K562 (cell line): ENCODE results near the gene SRPK2. TPM values are rescaled to one million over a fixed set of nuclear protein-coding genes. Genes with fewer than 3 reads are reported as not detected.

Experiments used
- CEBPB ChIP-seq: fragments of 450-650 bp; IDR thresholded peaks from 2 replicates; pipeline ENCODE4 v1.6.1; 2016; ENCODE audit warnings: missing genetic modification characterization, missing compliant biosample characterization
- DDX20 ChIP-seq: fragments of 450-650 bp; IDR thresholded peaks from 2 replicates; pipeline ENCODE4 v1.6.1; 2016; ENCODE audit warnings: missing genetic modification characterization, low read depth, mild to moderate bottlenecking, missing compliant biosample characterization, moderate library complexity
- EP400 ChIP-seq: fragments of 450-650 bp; IDR thresholded peaks from 2 replicates; pipeline ENCODE4 v1.6.1; 2017; ENCODE audit warnings: antibody characterized with exemption, mild to moderate bottlenecking, moderate library complexity
- HSF4 ChIP-seq: fragments of 250-450 bp; sonication (Bioruptor Pico); IDR thresholded peaks from 2 replicates; pipeline ENCODE4 v2.1.2; 2022; ENCODE audit warnings: mild to moderate bottlenecking, moderate library complexity, borderline replicate concordance
- KAT2B ChIP-seq: IDR thresholded peaks from one replicate; pipeline ENCODE4 v1.6.1; 2012; ENCODE audit warnings: low read depth, mild to moderate bottlenecking, control low read depth, inconsistent platforms, low read length, moderate library complexity
- NUFIP1 ChIP-seq: fragments of 450-650 bp; IDR thresholded peaks from 2 replicates; pipeline ENCODE4 v1.6.1; 2018; ENCODE audit not compliant: partially characterized antibody
- OTX1 ChIP-seq: fragments of 450-650 bp; formaldehyde crosslinking; IDR thresholded peaks from 2 replicates; pipeline ENCODE4 v1.4.0; 2022; ENCODE audit warnings: mild to moderate bottlenecking
- POLR2A ChIP-seq: fragments of 450-650 bp; conservative IDR thresholded peaks from 2 replicates; pipeline ENCODE4 v1.6.1; 2016
- SMAD3 ChIP-seq: fragments of 450-650 bp; formaldehyde crosslinking; conservative IDR thresholded peaks from 2 replicates; pipeline ENCODE4 v1.4.0; 2020; ENCODE audit warnings: mild to moderate bottlenecking
- SRF ChIP-seq, 2 experiments: fragments of 250-450, 450-650 bp in 1 of 2; sonication (Bioruptor Pico) in 1 of 2; sonication (generic) in 1 of 2; formaldehyde crosslinking; IDR thresholded peaks; 2 replicates each; pipeline versions ENCODE4 v1.5.0 to v1.5.1; 2020 to 2022; ENCODE audit warnings: mild to moderate bottlenecking in 1 of 2, missing genetic modification reagents in 1 of 2
- TEAD4 ChIP-seq, 2 experiments: sonication (generic) in 1 of 2; formaldehyde crosslinking in 1 of 2; IDR thresholded peaks; 2 replicates each; pipeline versions ENCODE4 v1.6.1 to v1.8.0; 2012 to 2022; ENCODE audit warnings: borderline replicate concordance in 1 of 2, inconsistent platforms in 1 of 2, low read length in 1 of 2, mild to moderate bottlenecking in 1 of 2, missing genetic modification reagents in 1 of 2
- ZNF24 ChIP-seq: fragments of 450-650 bp; IDR thresholded peaks from 2 replicates; pipeline ENCODE4 v1.6.1; 2016
- ZNF354B ChIP-seq: fragments of 250-450 bp; sonication (Bioruptor Pico); IDR thresholded peaks from 2 replicates; pipeline ENCODE4 v1.4.0; 2020
- ZNF76 ChIP-seq: fragments of 250-450 bp; sonication (Bioruptor Pico); IDR thresholded peaks from 2 replicates; pipeline ENCODE4 v1.4.0; 2020; ENCODE audit warnings: mild to moderate bottlenecking, moderate library complexity, borderline replicate concordance
- polyA plus RNA-seq, 8 experiments: library from polyadenylated mRNA; depleted of rRNA in 4 of 8; stranded (reverse) in 5 of 8; unstranded in 3 of 8; fragments of >200 nt; fragmentation: Nextera tagmentation in 2 of 8; fragmentation: Illumina TruSeq in 1 of 8; extraction: Ambion mirVana in 2 of 8; extraction: Trizol in 1 of 8; gene quantifications; 2 replicates each; pipeline versions ENCODE4 v1.2.1 to v1.2.3, GENCODE V29; 2011 to 2014; ENCODE audit warnings: inconsistent platforms in 1 of 8, missing spikeins in 1 of 8
- total RNA-seq, 7 experiments: library from RNA; depleted of rRNA in 6 of 7; stranded (reverse); fragments of >200 nt in 6 of 7; fragmentation: Illumina TruSeq in 2 of 7; extraction: Trizol in 2 of 7; gene quantifications; 2 replicates each; pipeline versions ENCODE4 v1.2.1 to v1.2.3, GENCODE V29; 2011 to 2021; ENCODE audit warnings: low replicate concordance in 1 of 7
- TF ChIP-seq, protein P1 (sequence below), 2 experiments: IDR thresholded peaks in 1 of 2; conservative IDR thresholded peaks in 1 of 2; 2 replicates each; pipeline ENCODE4 v1.6.1; 2016; ENCODE audit warnings: low read depth in 2 of 2, mild to moderate bottlenecking in 1 of 2, missing compliant biosample characterization in 1 of 2, missing genetic modification characterization in 1 of 2, moderate library complexity in 1 of 2
- TF ChIP-seq, protein P2 (sequence below): sonication (generic); formaldehyde crosslinking; IDR thresholded peaks from 2 replicates; pipeline ENCODE4 v1.8.0; 2023; ENCODE audit warnings: mild to moderate bottlenecking, missing genetic modification reagents
- TF ChIP-seq, protein P3 (sequence below): fragments of 450-650 bp; IDR thresholded peaks from 2 replicates; pipeline ENCODE4 v1.6.1; 2016
- TF ChIP-seq, protein P4 (sequence below): fragments of 450-650 bp; formaldehyde crosslinking; IDR thresholded peaks from 2 replicates; pipeline ENCODE4 v1.4.0; 2020; ENCODE audit warnings: mild to moderate bottlenecking, moderate library complexity

The SRPK2 gene
- total and polyA plus RNA-seq, 9 of the 15 experiments (the other 6 are each of a cell fraction or from before 2014, with no cell fraction given), result 21.5 to 44.7 (median 33.3) TPM

DNA sequence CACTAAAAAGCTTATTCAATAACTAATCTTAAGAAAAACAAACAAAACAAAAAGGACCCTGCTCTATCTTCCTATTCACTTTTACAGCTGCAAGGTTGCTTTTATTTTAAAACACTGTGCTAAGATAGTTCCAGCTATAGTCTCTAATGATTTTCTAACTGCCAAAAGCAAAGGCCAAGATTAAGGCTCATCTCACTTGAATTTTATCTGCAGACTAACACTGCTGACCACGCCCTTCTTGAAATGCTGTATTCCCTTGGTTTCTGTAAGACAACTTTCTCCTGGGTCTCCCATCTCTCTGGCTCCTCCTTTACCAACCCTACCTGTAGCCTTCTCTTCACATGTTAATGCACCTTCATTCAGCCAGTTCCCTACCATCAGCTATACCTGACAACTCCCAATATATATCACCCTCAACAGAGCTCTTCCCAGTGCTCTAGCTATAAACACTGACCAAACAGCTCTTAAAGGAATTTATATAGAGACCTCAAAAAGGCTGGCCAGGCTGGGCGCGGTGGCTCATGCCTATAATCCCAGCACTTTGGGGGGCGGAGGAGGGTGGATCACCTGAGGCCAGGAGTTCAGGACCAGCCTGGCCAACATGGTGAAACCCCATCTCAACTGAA is 11.7 kb downstream of the SRPK2 start (continued):
- TF ChIP-seq EP400, result no peak
- no peak for TF ChIP-seq POLR2A
- no peak for TF ChIP-seq ZNF354B (CRISPR knock-in tag)
- no peak for TF ChIP-seq TEAD4 (IDR thresholded peaks at IDR 0.05; ENCODE audit: low read length)
- no peak for TF ChIP-seq TEAD4 (CRISPR knock-in tag; IDR thresholded peaks at IDR 0.05; ENCODE audit: borderline replicate concordance)
- no peak for TF ChIP-seq CEBPB (tag)
- TF ChIP-seq, protein P1, sequence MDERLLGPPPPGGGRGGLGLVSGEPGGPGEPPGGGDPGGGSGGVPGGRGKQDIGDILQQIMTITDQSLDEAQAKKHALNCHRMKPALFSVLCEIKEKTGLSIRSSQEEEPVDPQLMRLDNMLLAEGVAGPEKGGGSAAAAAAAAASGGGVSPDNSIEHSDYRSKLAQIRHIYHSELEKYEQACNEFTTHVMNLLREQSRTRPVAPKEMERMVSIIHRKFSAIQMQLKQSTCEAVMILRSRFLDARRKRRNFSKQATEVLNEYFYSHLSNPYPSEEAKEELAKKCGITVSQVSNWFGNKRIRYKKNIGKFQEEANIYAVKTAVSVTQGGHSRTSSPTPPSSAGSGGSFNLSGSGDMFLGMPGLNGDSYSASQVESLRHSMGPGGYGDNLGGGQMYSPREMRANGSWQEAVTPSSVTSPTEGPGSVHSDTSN (CRISPR knock-in tag; IDR thresholded peaks at IDR 0.05; ENCODE audit: low read depth), result no peak
- TF ChIP-seq, protein P1 (tag; conservative IDR thresholded peaks at IDR 0.05; ENCODE audit: low read depth), result no peak
- TF ChIP-seq SRF (CRISPR knock-in tag; IDR thresholded peaks at IDR 0.05), result no peak
- no peak for TF ChIP-seq KAT2B
- no peak for TF ChIP-seq SMAD3
- TF ChIP-seq OTX1 (CRISPR knock-in tag), result no peak
- TF ChIP-seq, protein P2, sequence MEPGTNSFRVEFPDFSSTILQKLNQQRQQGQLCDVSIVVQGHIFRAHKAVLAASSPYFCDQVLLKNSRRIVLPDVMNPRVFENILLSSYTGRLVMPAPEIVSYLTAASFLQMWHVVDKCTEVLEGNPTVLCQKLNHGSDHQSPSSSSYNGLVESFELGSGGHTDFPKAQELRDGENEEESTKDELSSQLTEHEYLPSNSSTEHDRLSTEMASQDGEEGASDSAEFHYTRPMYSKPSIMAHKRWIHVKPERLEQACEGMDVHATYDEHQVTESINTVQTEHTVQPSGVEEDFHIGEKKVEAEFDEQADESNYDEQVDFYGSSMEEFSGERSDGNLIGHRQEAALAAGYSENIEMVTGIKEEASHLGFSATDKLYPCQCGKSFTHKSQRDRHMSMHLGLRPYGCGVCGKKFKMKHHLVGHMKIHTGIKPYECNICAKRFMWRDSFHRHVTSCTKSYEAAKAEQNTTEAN (CRISPR knock-in tag), result no peak
- TF ChIP-seq HSF4, result no peak
- TF ChIP-seq, protein P3, sequence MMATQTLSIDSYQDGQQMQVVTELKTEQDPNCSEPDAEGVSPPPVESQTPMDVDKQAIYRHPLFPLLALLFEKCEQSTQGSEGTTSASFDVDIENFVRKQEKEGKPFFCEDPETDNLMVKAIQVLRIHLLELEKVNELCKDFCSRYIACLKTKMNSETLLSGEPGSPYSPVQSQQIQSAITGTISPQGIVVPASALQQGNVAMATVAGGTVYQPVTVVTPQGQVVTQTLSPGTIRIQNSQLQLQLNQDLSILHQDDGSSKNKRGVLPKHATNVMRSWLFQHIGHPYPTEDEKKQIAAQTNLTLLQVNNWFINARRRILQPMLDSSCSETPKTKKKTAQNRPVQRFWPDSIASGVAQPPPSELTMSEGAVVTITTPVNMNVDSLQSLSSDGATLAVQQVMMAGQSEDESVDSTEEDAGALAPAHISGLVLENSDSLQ, result no peak
- TF ChIP-seq ZNF76, result no peak
- no peak for TF ChIP-seq ZNF24
- TF ChIP-seq, protein P4, sequence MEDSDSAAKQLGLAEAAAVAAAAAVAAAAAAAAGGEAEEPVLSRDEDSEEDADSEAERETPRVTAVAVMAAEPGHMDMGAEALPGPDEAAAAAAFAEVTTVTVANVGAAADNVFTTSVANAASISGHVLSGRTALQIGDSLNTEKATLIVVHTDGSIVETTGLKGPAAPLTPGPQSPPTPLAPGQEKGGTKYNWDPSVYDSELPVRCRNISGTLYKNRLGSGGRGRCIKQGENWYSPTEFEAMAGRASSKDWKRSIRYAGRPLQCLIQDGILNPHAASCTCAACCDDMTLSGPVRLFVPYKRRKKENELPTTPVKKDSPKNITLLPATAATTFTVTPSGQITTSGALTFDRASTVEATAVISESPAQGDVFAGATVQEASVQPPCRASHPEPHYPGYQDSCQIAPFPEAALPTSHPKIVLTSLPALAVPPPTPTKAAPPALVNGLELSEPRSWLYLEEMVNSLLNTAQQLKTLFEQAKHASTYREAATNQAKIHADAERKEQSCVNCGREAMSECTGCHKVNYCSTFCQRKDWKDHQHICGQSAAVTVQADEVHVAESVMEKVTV (CRISPR knock-in tag), result no peak
- no peak for TF ChIP-seq NUFIP1
- no peak for TF ChIP-seq DDX20
